K562 (cell line): Measurements from ENCODE around the gene SLC26A1. TPM values are rescaled to one million over a fixed set of nuclear protein-coding genes. Genes with fewer than 3 reads are reported as not detected.

Experiments
- ESRRA ChIP-seq: fragments of 450-650 bp; IDR thresholded peaks from 2 replicates; pipeline ENCODE4 v1.6.1; 2014; ENCODE audit warnings: low read depth, mild to moderate bottlenecking, moderate library complexity, borderline replicate concordance
- HMG20A ChIP-seq: fragments of 450-650 bp; formaldehyde crosslinking; conservative IDR thresholded peaks from 2 replicates; pipeline ENCODE4 v1.4.0; 2020; ENCODE audit warnings: mild to moderate bottlenecking, mixed read lengths
- NR2C1 ChIP-seq, 2 experiments: fragments of 450-650 bp; IDR thresholded peaks; 2 replicates each; pipeline ENCODE4 v1.6.1; 2017; ENCODE audit warnings: mild to moderate bottlenecking in 2 of 2, antibody characterized with exemption in 1 of 2, inconsistent platforms in 1 of 2, missing compliant biosample characterization in 1 of 2, missing genetic modification characterization in 1 of 2
- PTTG1 ChIP-seq: fragments of 450-650 bp; IDR thresholded peaks from 2 replicates; pipeline ENCODE4 v1.6.1; 2016; ENCODE audit warnings: low read depth, mild to moderate bottlenecking, missing genetic modification characterization, missing compliant biosample characterization
- SMAD4 ChIP-seq: fragments of 250-450 bp; sonication (Bioruptor Pico); conservative IDR thresholded peaks from 2 replicates; pipeline ENCODE4 v1.8.0; 2021; ENCODE audit warnings: inconsistent platforms, mild to moderate bottlenecking, moderate library complexity
- SNRNP70 ChIP-seq: fragments of 200-400 bp; formaldehyde crosslinking; optimal IDR thresholded peaks from 2 replicates; pipeline ENCODE3; 2017; ENCODE audit warnings: low read depth, low read length
- ZNF41 ChIP-seq: fragments of 250-450 bp; sonication (Bioruptor Pico); conservative IDR thresholded peaks from 2 replicates; pipeline ENCODE4 v1.4.0; 2020; ENCODE audit warnings: mild to moderate bottlenecking
- ZNF655 ChIP-seq: fragments of 250-450 bp; sonication (Bioruptor Pico); IDR thresholded peaks from 2 replicates; pipeline ENCODE4 v1.5.0; 2021
- ZNF696 ChIP-seq: fragments of 250-450 bp; sonication (Bioruptor Pico); conservative IDR thresholded peaks from 2 replicates; pipeline ENCODE4 v1.4.0; 2020; ENCODE audit warnings: mild to moderate bottlenecking, moderate library complexity
- polyA plus RNA-seq, 8 experiments: library from polyadenylated mRNA; depleted of rRNA in 4 of 8; stranded (reverse) in 5 of 8; unstranded in 3 of 8; fragments of >200 nt; fragmentation: Nextera tagmentation in 2 of 8; fragmentation: Illumina TruSeq in 1 of 8; extraction: Ambion mirVana in 2 of 8; extraction: Trizol in 1 of 8; gene quantifications; 2 replicates each; pipeline versions ENCODE4 v1.2.1 to v1.2.3, GENCODE V29; 2011 to 2014; ENCODE audit warnings: inconsistent platforms in 1 of 8, missing spikeins in 1 of 8
- total RNA-seq, 7 experiments: library from RNA; depleted of rRNA in 6 of 7; stranded (reverse); fragments of >200 nt in 6 of 7; fragmentation: Illumina TruSeq in 2 of 7; extraction: Trizol in 2 of 7; gene quantifications; 2 replicates each; pipeline versions ENCODE4 v1.2.1 to v1.2.3, GENCODE V29; 2011 to 2021; ENCODE audit warnings: low replicate concordance in 1 of 7
- TF ChIP-seq, protein P1 (sequence below), 2 experiments: IDR thresholded peaks; 2 replicates each; pipeline ENCODE4 v1.6.1; 2012; ENCODE audit warnings: improper control_type of control experiment in 2 of 2, low read depth in 2 of 2, low read length in 2 of 2, borderline replicate concordance in 1 of 2
- TF ChIP-seq, protein P2 (sequence below): fragments of 450-650 bp; IDR thresholded peaks from 2 replicates; pipeline ENCODE4 v1.6.1; 2017; ENCODE audit warnings: antibody characterized with exemption, mild to moderate bottlenecking

Gene SLC26A1
- total and polyA plus RNA-seq, 9 of the 15 experiments (the other 6 are each of a cell fraction or from before 2014, with no cell fraction given): 0.11 to 4.2 (median 0.95) TPM

GRCh38 chr4:996030-996996 lies 3.1 kb upstream of the SLC26A1 start (continued):
- TF ChIP-seq, protein P1, sequence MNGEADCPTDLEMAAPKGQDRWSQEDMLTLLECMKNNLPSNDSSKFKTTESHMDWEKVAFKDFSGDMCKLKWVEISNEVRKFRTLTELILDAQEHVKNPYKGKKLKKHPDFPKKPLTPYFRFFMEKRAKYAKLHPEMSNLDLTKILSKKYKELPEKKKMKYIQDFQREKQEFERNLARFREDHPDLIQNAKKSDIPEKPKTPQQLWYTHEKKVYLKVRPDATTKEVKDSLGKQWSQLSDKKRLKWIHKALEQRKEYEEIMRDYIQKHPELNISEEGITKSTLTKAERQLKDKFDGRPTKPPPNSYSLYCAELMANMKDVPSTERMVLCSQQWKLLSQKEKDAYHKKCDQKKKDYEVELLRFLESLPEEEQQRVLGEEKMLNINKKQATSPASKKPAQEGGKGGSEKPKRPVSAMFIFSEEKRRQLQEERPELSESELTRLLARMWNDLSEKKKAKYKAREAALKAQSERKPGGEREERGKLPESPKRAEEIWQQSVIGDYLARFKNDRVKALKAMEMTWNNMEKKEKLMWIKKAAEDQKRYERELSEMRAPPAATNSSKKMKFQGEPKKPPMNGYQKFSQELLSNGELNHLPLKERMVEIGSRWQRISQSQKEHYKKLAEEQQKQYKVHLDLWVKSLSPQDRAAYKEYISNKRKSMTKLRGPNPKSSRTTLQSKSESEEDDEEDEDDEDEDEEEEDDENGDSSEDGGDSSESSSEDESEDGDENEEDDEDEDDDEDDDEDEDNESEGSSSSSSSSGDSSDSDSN (IDR thresholded peaks at IDR 0.05; ENCODE audit: borderline replicate concordance in 1 of 2, low read depth in 2 of 2, low read length in 2 of 2): peak in 1 of 2 experiments; percentile 78; a peak in 1 of 4 replicates
- TF ChIP-seq NR2C1 (IDR thresholded peaks at IDR 0.05): no peak
- no peak for TF ChIP-seq NR2C1 (tag; IDR thresholded peaks at IDR 0.05)
- no peak for TF ChIP-seq PTTG1 (tag)
- no peak for TF ChIP-seq HMG20A (CRISPR knock-in tag)
- TF ChIP-seq ZNF696 (CRISPR knock-in tag): no peak
- TF ChIP-seq SMAD4 (CRISPR knock-in tag): peak; percentile 48
- TF ChIP-seq, protein P2, sequence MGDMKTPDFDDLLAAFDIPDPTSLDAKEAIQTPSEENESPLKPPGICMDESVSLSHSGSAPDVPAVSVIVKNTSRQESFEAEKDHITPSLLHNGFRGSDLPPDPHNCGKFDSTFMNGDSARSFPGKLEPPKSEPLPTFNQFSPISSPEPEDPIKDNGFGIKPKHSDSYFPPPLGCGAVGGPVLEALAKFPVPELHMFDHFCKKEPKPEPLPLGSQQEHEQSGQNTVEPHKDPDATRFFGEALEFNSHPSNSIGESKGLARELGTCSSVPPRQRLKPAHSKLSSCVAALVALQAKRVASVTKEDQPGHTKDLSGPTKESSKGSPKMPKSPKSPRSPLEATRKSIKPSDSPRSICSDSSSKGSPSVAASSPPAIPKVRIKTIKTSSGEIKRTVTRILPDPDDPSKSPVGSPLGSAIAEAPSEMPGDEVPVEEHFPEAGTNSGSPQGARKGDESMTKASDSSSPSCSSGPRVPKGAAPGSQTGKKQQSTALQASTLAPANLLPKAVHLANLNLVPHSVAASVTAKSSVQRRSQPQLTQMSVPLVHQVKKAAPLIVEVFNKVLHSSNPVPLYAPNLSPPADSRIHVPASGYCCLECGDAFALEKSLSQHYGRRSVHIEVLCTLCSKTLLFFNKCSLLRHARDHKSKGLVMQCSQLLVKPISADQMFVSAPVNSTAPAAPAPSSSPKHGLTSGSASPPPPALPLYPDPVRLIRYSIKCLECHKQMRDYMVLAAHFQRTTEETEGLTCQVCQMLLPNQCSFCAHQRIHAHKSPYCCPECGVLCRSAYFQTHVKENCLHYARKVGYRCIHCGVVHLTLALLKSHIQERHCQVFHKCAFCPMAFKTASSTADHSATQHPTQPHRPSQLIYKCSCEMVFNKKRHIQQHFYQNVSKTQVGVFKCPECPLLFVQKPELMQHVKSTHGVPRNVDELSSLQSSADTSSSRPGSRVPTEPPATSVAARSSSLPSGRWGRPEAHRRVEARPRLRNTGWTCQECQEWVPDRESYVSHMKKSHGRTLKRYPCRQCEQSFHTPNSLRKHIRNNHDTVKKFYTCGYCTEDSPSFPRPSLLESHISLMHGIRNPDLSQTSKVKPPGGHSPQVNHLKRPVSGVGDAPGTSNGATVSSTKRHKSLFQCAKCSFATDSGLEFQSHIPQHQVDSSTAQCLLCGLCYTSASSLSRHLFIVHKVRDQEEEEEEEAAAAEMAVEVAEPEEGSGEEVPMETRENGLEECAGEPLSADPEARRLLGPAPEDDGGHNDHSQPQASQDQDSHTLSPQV: peak; percentile 93
- no peak for TF ChIP-seq ZNF655 (CRISPR knock-in tag)
- no peak for TF ChIP-seq ESRRA
- 0 out of 2 replicates have a peak, but pooled peaks have one; percentile 32 for TF ChIP-seq ZNF41 (CRISPR knock-in tag)
- TF ChIP-seq SNRNP70: no peak
